HG03575 (cell line): ENCODE results near the gene ME3.

Source experiments
- ATAC-seq: cut with Tn5 transposase; IDR thresholded peaks from one replicate; pipeline ENCODE4 v1.9.1; 2021; ENCODE audit not compliant: unreplicated experiment, insufficient number of reproducible peaks, low FRiP score; ENCODE audit errors: extremely low read depth

The ME3 gene

GRCh38 chr11:86510674-86511073, 161.7 kb downstream of the ME3 start:
- no peak for ATAC-seq

GRCh38 chr11:86510097-86510496, 162.3 kb downstream of the ME3 start:
- ATAC-seq: no peak

- ATAC-seq: no peak
Measured at GRCh38 chr11:86509588-86509974, 162.8 kb downstream of the ME3 start.

GRCh38 chr11:86508604-86509587, 163.5 kb downstream of the ME3 start:
- no peak for ATAC-seq

GRCh38 chr11:86507249-86507845, 165.1 kb downstream of the ME3 start:
- no peak for ATAC-seq

- no peak for ATAC-seq
Measured at GRCh38 chr11:86506235-86506634, 166.2 kb downstream of the ME3 start.

GRCh38 chr11:86503131-86503530, 169.3 kb downstream of the ME3 start:
- ATAC-seq: no peak

GRCh38 chr11:86502137-86502642, 170.2 kb downstream of the ME3 start:
- no peak for ATAC-seq

- no peak for ATAC-seq
Measured at GRCh38 chr11:86500500-86501140, 171.8 kb downstream of the ME3 start.

- ATAC-seq: no peak
Measured at GRCh38 chr11:86499723-86500129, 172.7 kb downstream of the ME3 start.

- ATAC-seq: no peak
Measured at GRCh38 chr11:86497836-86498235, 174.6 kb downstream of the ME3 start.

GRCh38 chr11:86497310-86497709, 175.1 kb downstream of the ME3 start:
- no peak for ATAC-seq

- no peak for ATAC-seq
Measured at GRCh38 chr11:86495351-86495750, 177.1 kb downstream of the ME3 start.

GRCh38 chr11:86492370-86493010, 179.9 kb downstream of the ME3 start:
- ATAC-seq: no peak

GRCh38 chr11:86491027-86491426, 181.4 kb downstream of the ME3 start:
- ATAC-seq: no peak

GRCh38 chr11:86490582-86490981, 181.8 kb downstream of the ME3 start:
- ATAC-seq: no peak

- no peak for ATAC-seq
Measured at GRCh38 chr11:86489442-86489841, 183.0 kb downstream of the ME3 start.

- ATAC-seq: no peak
Measured at GRCh38 chr11:86488553-86488952, 183.9 kb downstream of the ME3 start.

- no peak for ATAC-seq
Measured at GRCh38 chr11:86487671-86488070, 184.7 kb downstream of the ME3 start.
